Astrocyte (in vitro differentiated cells and primary cell): ENCODE measurements around the gene CYB5B.

Source experiments
- EZH2 ChIP-seq: IDR thresholded peaks from 2 replicates; pipeline ENCODE4 v1.6.1; 2012; ENCODE audit warnings: mild to moderate bottlenecking, low read length, inconsistent platforms; ENCODE audit not compliant: insufficient read depth
- TF ChIP-seq, protein P1 (sequence below): IDR thresholded peaks from 2 replicates; pipeline ENCODE4 v1.5.1; 2011; ENCODE audit warnings: low read depth, mild to moderate bottlenecking, inconsistent platforms, low read length, moderate library complexity; ENCODE audit not compliant: insufficient read depth

DNA sequence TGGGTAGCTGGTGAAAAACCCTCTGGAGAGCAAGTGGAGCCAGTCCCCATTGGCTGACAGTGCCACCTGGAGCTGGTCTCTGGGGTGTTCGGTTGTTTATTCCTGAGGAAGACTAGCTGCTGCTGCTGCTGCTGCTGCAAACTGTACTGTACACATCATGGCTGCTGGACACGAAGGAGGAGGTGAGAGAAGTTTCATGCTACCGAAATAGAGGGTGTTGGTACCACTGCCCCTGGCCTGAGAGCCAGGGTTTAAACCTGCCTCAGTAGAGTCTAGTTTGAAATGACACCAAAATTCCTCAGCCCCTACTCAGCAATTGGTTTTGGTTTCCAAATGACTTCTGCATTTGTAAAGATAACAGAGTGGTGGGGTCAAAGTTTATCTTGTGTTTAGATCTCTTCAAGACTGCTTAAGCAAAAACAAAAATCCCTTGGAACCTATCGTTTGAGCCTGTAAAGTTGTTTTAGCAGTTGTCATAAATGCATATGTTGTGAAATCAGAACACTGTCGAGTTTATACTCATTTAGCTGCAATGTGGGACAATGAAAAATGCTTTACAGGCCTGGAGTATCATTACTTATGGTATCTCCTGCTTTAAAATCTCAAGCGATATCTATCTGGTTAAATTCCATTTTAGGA is 40.8 kb downstream of the CYB5B start:
- TF ChIP-seq, protein P1, sequence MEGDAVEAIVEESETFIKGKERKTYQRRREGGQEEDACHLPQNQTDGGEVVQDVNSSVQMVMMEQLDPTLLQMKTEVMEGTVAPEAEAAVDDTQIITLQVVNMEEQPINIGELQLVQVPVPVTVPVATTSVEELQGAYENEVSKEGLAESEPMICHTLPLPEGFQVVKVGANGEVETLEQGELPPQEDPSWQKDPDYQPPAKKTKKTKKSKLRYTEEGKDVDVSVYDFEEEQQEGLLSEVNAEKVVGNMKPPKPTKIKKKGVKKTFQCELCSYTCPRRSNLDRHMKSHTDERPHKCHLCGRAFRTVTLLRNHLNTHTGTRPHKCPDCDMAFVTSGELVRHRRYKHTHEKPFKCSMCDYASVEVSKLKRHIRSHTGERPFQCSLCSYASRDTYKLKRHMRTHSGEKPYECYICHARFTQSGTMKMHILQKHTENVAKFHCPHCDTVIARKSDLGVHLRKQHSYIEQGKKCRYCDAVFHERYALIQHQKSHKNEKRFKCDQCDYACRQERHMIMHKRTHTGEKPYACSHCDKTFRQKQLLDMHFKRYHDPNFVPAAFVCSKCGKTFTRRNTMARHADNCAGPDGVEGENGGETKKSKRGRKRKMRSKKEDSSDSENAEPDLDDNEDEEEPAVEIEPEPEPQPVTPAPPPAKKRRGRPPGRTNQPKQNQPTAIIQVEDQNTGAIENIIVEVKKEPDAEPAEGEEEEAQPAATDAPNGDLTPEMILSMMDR, result no peak
- TF ChIP-seq EZH2, result no peak
